HepG2 (cell line): ENCODE data around the gene LNX2. TPM values are rescaled to one million over a fixed set of nuclear protein-coding genes. Genes with fewer than 3 reads are reported as not detected.

Experiments
- BCL3 ChIP-seq: sonication (generic); formaldehyde crosslinking; IDR thresholded peaks from 2 replicates; pipeline ENCODE4 v1.5.1; 2020; ENCODE audit warnings: mild to moderate bottlenecking, missing genetic modification reagents, moderate library complexity
- CERS6 ChIP-seq: sonication (generic); formaldehyde crosslinking; IDR thresholded peaks from 2 replicates; pipeline ENCODE4 v1.5.0; 2020; ENCODE audit warnings: missing genetic modification reagents
- DMTF1 ChIP-seq: sonication (generic); formaldehyde crosslinking; IDR thresholded peaks from 2 replicates; pipeline ENCODE4 v1.4.0; 2020; ENCODE audit warnings: mild to moderate bottlenecking, missing genetic modification reagents
- ERF ChIP-seq: IDR thresholded peaks from 2 replicates; pipeline ENCODE4 v1.6.1; 2018; ENCODE audit warnings: missing biosample characterization, missing genetic modification reagents
- FOXA3 ChIP-seq: IDR thresholded peaks from 2 replicates; pipeline ENCODE4 v1.6.1; 2016; ENCODE audit warnings: missing genetic modification reagents, missing compliant biosample characterization
- MAFK ChIP-seq, 2 experiments: IDR thresholded peaks in 1 of 2; conservative IDR thresholded peaks in 1 of 2; 2 replicates each; pipeline ENCODE4 v1.6.1; 2011; ENCODE audit warnings: improper control_type of control experiment in 2 of 2, low read length in 2 of 2
- RERE ChIP-seq: IDR thresholded peaks from 2 replicates; pipeline ENCODE4 v1.6.1; 2016; ENCODE audit warnings: low read depth, missing genetic modification reagents, missing compliant biosample characterization
- RXRB ChIP-seq: IDR thresholded peaks from 2 replicates; pipeline ENCODE4 v1.6.1; 2016; ENCODE audit warnings: borderline replicate concordance, missing genetic modification reagents, missing compliant biosample characterization
- SAP130 ChIP-seq: IDR thresholded peaks from 2 replicates; pipeline ENCODE4 v1.6.1; 2016; ENCODE audit warnings: low read depth
- TFDP2 ChIP-seq: sonication (generic); formaldehyde crosslinking; IDR thresholded peaks from 2 replicates; pipeline ENCODE4 v1.4.0; 2020; ENCODE audit warnings: missing genetic modification reagents
- ZBTB10 ChIP-seq: sonication (generic); formaldehyde crosslinking; IDR thresholded peaks from 2 replicates; pipeline ENCODE4 v1.4.0; 2020; ENCODE audit warnings: missing genetic modification reagents, borderline replicate concordance
- ZNF530 ChIP-seq: sonication (generic); formaldehyde crosslinking; IDR thresholded peaks from 2 replicates; pipeline ENCODE4 v1.5.0; 2020; ENCODE audit warnings: low read depth, mild to moderate bottlenecking, missing genetic modification reagents
- ZNF605 ChIP-seq: sonication (generic); formaldehyde crosslinking; IDR thresholded peaks from 2 replicates; pipeline ENCODE4 v1.8.0; 2022; ENCODE audit warnings: mild to moderate bottlenecking, missing genetic modification reagents
- ZNF691 ChIP-seq: sonication (generic); formaldehyde crosslinking; IDR thresholded peaks from 2 replicates; pipeline ENCODE4 v1.4.0; 2020; ENCODE audit warnings: missing genetic modification reagents, low read depth, mild to moderate bottlenecking, borderline replicate concordance
- polyA plus RNA-seq, 8 experiments: library from polyadenylated mRNA; depleted of rRNA in 3 of 8; stranded (reverse) in 7 of 8; unstranded in 1 of 8; fragments of >200 nt; fragmentation: Illumina TruSeq in 4 of 8; extraction: Trizol in 4 of 8; gene quantifications; 2 replicates each; pipeline versions ENCODE4 v1.2.1 to v1.2.3, GENCODE V29; 2011 to 2016; ENCODE audit warnings: low read depth in 4 of 8, missing spikeins in 1 of 8, mixed read lengths in 1 of 8; ENCODE audit not compliant: insufficient read depth in 1 of 8
- total RNA-seq, 5 experiments: library from RNA; depleted of rRNA; stranded (reverse); fragments of >200 nt; fragmentation: Illumina TruSeq; extraction: Trizol; gene quantifications; 2 replicates each; pipeline ENCODE4 v1.2.3, GENCODE V29; 2016; ENCODE audit warnings: low read depth in 1 of 5

Gene LNX2
- total and polyA plus RNA-seq, 2 of the 13 experiments (the other 11 are each of a cell fraction or from before 2014, with no cell fraction given): 9.2 to 9.7 TPM

GRCh38 chr13:27625839-27626238, 5.5 kb upstream of the LNX2 start (continued):
- TF ChIP-seq CERS6 (CRISPR knock-in tag) (no peak), FOXA3 (peak; percentile 84), ZBTB10 (CRISPR knock-in tag) (no peak), BCL3 (no peak), TFDP2 (peak; percentile 66; the same call in 1 of the 2 replicates), MAFK (conservative IDR thresholded peaks at IDR 0.05 in 1 of 2, IDR thresholded peaks at IDR 0.05 in 1 of 2; ENCODE audit: low read length in 2 of 2) (no peak), SAP130 (CRISPR knock-in tag) (peak; percentile 68), ZNF691 (CRISPR knock-in tag) (no peak), ERF (CRISPR knock-in tag) (0 out of 2 replicates have a peak, but pooled peaks have one; percentile 20), RXRB (CRISPR knock-in tag) (peak; percentile 86), ZNF530 (no peak), RERE (CRISPR knock-in tag) (0 out of 2 replicates have a peak, but pooled peaks have one; percentile 51), ZNF605 (CRISPR knock-in tag) (no peak), DMTF1 (no peak)
